ENCODE measurements around the gene COPG1. TPM values are rescaled to one million over a fixed set of nuclear protein-coding genes. Genes with fewer than 3 reads are reported as not detected.

The COPG1 gene
- polyA plus RNA-seq, 1 of the 3 experiments (the other 2 are of a cell fraction) = 114 TPM

DNA sequence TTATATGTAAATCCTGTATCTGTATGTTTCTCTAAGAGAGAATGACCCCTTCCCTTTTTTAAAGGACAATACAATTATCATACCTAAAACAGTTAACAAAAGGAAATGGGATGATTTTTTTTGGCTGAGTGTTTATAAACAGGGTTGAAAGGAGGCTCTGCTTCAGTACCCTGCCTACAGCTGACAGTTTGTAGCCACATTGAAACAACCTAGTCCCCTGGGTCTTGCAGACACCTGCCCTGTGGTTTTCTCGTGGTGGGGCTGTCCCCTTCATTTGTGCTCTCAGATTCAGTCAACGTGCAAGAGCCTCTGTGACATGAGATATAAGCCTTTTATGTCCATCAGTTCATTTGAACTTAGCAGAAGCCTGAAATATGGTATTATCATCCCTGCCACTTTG lies 27.0 kb downstream of the COPG1 start:
- CTCF ChIA-PET = no interaction called here
- TF ChIP-seq CHD2 (IDR thresholded peaks at IDR 0.05; ENCODE audit: low read length, partially characterized antibody) = no peak
- TF ChIP-seq RXRA (IDR thresholded peaks at IDR 0.05; ENCODE audit: borderline replicate concordance, low read depth) = no peak
- TF ChIP-seq, protein P1, sequence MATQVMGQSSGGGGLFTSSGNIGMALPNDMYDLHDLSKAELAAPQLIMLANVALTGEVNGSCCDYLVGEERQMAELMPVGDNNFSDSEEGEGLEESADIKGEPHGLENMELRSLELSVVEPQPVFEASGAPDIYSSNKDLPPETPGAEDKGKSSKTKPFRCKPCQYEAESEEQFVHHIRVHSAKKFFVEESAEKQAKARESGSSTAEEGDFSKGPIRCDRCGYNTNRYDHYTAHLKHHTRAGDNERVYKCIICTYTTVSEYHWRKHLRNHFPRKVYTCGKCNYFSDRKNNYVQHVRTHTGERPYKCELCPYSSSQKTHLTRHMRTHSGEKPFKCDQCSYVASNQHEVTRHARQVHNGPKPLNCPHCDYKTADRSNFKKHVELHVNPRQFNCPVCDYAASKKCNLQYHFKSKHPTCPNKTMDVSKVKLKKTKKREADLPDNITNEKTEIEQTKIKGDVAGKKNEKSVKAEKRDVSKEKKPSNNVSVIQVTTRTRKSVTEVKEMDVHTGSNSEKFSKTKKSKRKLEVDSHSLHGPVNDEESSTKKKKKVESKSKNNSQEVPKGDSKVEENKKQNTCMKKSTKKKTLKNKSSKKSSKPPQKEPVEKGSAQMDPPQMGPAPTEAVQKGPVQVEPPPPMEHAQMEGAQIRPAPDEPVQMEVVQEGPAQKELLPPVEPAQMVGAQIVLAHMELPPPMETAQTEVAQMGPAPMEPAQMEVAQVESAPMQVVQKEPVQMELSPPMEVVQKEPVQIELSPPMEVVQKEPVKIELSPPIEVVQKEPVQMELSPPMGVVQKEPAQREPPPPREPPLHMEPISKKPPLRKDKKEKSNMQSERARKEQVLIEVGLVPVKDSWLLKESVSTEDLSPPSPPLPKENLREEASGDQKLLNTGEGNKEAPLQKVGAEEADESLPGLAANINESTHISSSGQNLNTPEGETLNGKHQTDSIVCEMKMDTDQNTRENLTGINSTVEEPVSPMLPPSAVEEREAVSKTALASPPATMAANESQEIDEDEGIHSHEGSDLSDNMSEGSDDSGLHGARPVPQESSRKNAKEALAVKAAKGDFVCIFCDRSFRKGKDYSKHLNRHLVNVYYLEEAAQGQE (IDR thresholded peaks at IDR 0.05; ENCODE audit: low read depth, low read length) = no peak
- TF ChIP-seq FOXM1 (IDR thresholded peaks at IDR 0.05; ENCODE audit: low read depth) = no peak
- TF ChIP-seq GABPA (IDR thresholded peaks at IDR 0.05; ENCODE audit: low read depth) = no peak
- TF ChIP-seq, protein P2, sequence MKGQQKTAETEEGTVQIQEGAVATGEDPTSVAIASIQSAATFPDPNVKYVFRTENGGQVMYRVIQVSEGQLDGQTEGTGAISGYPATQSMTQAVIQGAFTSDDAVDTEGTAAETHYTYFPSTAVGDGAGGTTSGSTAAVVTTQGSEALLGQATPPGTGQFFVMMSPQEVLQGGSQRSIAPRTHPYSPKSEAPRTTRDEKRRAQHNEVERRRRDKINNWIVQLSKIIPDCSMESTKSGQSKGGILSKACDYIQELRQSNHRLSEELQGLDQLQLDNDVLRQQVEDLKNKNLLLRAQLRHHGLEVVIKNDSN (IDR thresholded peaks at IDR 0.05; ENCODE audit: borderline replicate concordance, low read depth) = no peak
- no peak for TF ChIP-seq TEAD4 (IDR thresholded peaks at IDR 0.05; ENCODE audit: borderline replicate concordance, insufficient read depth)
- TF ChIP-seq, protein P3, sequence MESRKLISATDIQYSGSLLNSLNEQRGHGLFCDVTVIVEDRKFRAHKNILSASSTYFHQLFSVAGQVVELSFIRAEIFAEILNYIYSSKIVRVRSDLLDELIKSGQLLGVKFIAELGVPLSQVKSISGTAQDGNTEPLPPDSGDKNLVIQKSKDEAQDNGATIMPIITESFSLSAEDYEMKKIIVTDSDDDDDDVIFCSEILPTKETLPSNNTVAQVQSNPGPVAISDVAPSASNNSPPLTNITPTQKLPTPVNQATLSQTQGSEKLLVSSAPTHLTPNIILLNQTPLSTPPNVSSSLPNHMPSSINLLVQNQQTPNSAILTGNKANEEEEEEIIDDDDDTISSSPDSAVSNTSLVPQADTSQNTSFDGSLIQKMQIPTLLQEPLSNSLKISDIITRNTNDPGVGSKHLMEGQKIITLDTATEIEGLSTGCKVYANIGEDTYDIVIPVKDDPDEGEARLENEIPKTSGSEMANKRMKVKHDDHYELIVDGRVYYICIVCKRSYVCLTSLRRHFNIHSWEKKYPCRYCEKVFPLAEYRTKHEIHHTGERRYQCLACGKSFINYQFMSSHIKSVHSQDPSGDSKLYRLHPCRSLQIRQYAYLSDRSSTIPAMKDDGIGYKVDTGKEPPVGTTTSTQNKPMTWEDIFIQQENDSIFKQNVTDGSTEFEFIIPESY (IDR thresholded peaks at IDR 0.05; ENCODE audit: borderline replicate concordance, low read depth) = no peak
- TF ChIP-seq ELF1 (IDR thresholded peaks at IDR 0.05) = no peak
- no peak for TF ChIP-seq MAX (IDR thresholded peaks at IDR 0.05; ENCODE audit: low read depth)
- TF ChIP-seq EZH2phosphoT487 (IDR thresholded peaks at IDR 0.05; ENCODE audit: borderline replicate concordance, low read depth) = no peak
- TF ChIP-seq, protein P4, sequence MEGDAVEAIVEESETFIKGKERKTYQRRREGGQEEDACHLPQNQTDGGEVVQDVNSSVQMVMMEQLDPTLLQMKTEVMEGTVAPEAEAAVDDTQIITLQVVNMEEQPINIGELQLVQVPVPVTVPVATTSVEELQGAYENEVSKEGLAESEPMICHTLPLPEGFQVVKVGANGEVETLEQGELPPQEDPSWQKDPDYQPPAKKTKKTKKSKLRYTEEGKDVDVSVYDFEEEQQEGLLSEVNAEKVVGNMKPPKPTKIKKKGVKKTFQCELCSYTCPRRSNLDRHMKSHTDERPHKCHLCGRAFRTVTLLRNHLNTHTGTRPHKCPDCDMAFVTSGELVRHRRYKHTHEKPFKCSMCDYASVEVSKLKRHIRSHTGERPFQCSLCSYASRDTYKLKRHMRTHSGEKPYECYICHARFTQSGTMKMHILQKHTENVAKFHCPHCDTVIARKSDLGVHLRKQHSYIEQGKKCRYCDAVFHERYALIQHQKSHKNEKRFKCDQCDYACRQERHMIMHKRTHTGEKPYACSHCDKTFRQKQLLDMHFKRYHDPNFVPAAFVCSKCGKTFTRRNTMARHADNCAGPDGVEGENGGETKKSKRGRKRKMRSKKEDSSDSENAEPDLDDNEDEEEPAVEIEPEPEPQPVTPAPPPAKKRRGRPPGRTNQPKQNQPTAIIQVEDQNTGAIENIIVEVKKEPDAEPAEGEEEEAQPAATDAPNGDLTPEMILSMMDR (IDR thresholded peaks at IDR 0.05) = no peak
- no peak for TF ChIP-seq FOXJ3 (CRISPR knock-in tag; IDR thresholded peaks at IDR 0.05)
- TF ChIP-seq SMC3 (IDR thresholded peaks at IDR 0.05; ENCODE audit: low read depth, low read length) = no peak
- no peak for TF ChIP-seq EP300 (IDR thresholded peaks at IDR 0.05; ENCODE audit: borderline replicate concordance in 1 of 2, low read depth in 1 of 2, low read length in 1 of 2)
- Histone ChIP-seq H4K20me1 (ENCODE audit: insufficient read depth) (no peaks in the 10 kb centered on the region), H3K9ac (no peak overlapping the region), H3K27me3 (ENCODE audit: insufficient read depth) (no peaks in the 10 kb centered on the region), H3K9me2 (no peaks in the 10 kb centered on the region), H3K4me2 (no peak overlapping the region), H3F3A (replicated peaks; ENCODE audit: insufficient read depth) (peaks cover 36% of the 10 kb centered on the region), H3K79me2 (ENCODE audit: insufficient read depth) (peaks cover 24% of the 10 kb centered on the region), H3K4me3 (ENCODE audit: low read depth in 2 of 2, low read length in 1 of 2) (no peak overlapping the region), H3K9me3 (no peaks in the 10 kb centered on the region), H3K27ac (ENCODE audit: low read depth in 2 of 2, low read length in 1 of 2) (no peak overlapping the region), H3K36me3 (replicated peaks in 1 of 2; ENCODE audit: control insufficient read depth in 1 of 2, insufficient read depth in 2 of 2, low read length in 1 of 2) (peaks cover 31 to 62% of the 10 kb centered on the region in 2 experiments), H3K4me1 (ENCODE audit: control insufficient read depth in 1 of 2, insufficient read depth in 2 of 2, low read depth in 1 of 2, low read length in 1 of 2) (peaks cover 11 to 14% of the 10 kb centered on the region in 2 experiments; a peak in 2 of 4 replicates), H2AFZ (ENCODE audit: low read depth) (no peak overlapping the region)
- 92% methylated on average over 2 of the region's 2 CpGs for WGBS (ENCODE audit: low lambda C conversion rate)
- POLR2A ChIA-PET = no interaction called here
- no peak for DNase-seq
